ENCODE results near the gene PLCXD3.

- no peak for TF ChIP-seq CTCF (IDR thresholded peaks at IDR 0.05)
- TF ChIP-seq POLR2A (IDR thresholded peaks at IDR 0.05): no peak
Observed at GRCh38 chr5:41435276-41435675, 75.1 kb downstream of the PLCXD3 start.
